Spinal cord (tissue), 10 donors: ENCODE results near the gene TMEM158. TPM values are rescaled to one million over a fixed set of nuclear protein-coding genes. Genes with fewer than 3 reads are reported as not detected.

Source experiments
- DNase-seq, 6 donors: peaks; one replicate each; pipeline versions ENCODE4 v3.0.0 to v3.0.0-alpha.2; 2013 to 2015; ENCODE audit warnings: low spot score in 6 of 6, low read depth in 4 of 6
- H3K27ac ChIP-seq: one replicate; pipeline ENCODE4 v1.5.1; 2013; ENCODE audit warnings: low read depth, low read length, control low read depth
- H3K27me3 ChIP-seq: one replicate; pipeline ENCODE4 v1.6.1; 2013; ENCODE audit warnings: low read length; ENCODE audit not compliant: control insufficient read depth, insufficient read depth
- H3K36me3 ChIP-seq: one replicate; pipeline ENCODE4 v1.6.1; 2013; ENCODE audit warnings: low read length; ENCODE audit not compliant: control insufficient read depth, insufficient read depth
- H3K4me1 ChIP-seq: one replicate; pipeline ENCODE4 v1.6.1; 2013; ENCODE audit warnings: low read length; ENCODE audit not compliant: control insufficient read depth, insufficient read depth
- H3K4me3 ChIP-seq: one replicate; pipeline ENCODE4 v1.5.1; 2013; ENCODE audit warnings: low read depth, low read length, control low read depth
- H3K9me3 ChIP-seq: one replicate; pipeline ENCODE4 v1.6.1; 2013; ENCODE audit warnings: low read length; ENCODE audit not compliant: control insufficient read depth, insufficient read depth
- WGBS: methylation state at CpG from one replicate; pipeline ENCODE4 v1.1.5; 2013; ENCODE audit warnings: missing lambda C conversion rate; ENCODE audit not compliant: insufficient coverage; 5-methylcytosine and 5-hydroxymethylcytosine counted together
- polyA plus RNA-seq, 2 donors: library from polyadenylated mRNA; unstranded; fragments of 120-200 nt; gene quantifications; one replicate each; pipeline ENCODE4 v1.2.1, GENCODE V29; 2013; ENCODE audit not compliant: insufficient read length in 2 of 2
- total RNA-seq, 2 donors: library from RNA; depleted of rRNA in 1 of 2; stranded (reverse); fragments of 120-200 nt in 1 of 2; fragments of >200 nt in 1 of 2; gene quantifications; one replicate each; pipeline versions ENCODE4 v1.2.3 to v1.2.4, GENCODE V29; 2013 to 2014
- donor health status: healthy.

Gene TMEM158
- total and polyA plus RNA-seq, 4 donors: 3.2 to 19.2 (median 11.1) TPM

- 98% methylated on average over 7 of the region's 8 CpGs for WGBS
- no peak overlapping the region for H3K27ac ChIP-seq
- H3K27me3 ChIP-seq: peaks cover 5% of the 10 kb centered on the region
- H3K4me3 ChIP-seq: no peak overlapping the region
- peaks cover 4% of the 10 kb centered on the region for H3K4me1 ChIP-seq
- H3K36me3 ChIP-seq: no peaks in the 10 kb centered on the region
- no peaks in the 10 kb centered on the region for H3K9me3 ChIP-seq
- DNase-seq: no peak
These were observed 6.4 kb downstream of the TMEM158 start for GRCh38 chr3:45219694-45220093.

- Histone ChIP-seq H3K4me1 (peaks cover 2% of the 10 kb centered on the region), H3K27me3 (peaks cover 2% of the 10 kb centered on the region), H3K4me3 (no peak overlapping the region), H3K27ac (no peak overlapping the region), H3K36me3 (no peaks in the 10 kb centered on the region), H3K9me3 (no peaks in the 10 kb centered on the region)
- 73% methylated on average over 7 of the region's 11 CpGs for WGBS
- DNase-seq: no peak
These were observed 7.3 kb downstream of the TMEM158 start for GRCh38 chr3:45218578-45219390.

- Histone ChIP-seq H3K27me3 (no peaks in the 10 kb centered on the region), H3K9me3 (no peaks in the 10 kb centered on the region), H3K27ac (no peak overlapping the region), H3K36me3 (no peaks in the 10 kb centered on the region), H3K4me1 (peaks cover 2% of the 10 kb centered on the region), H3K4me3 (no peak overlapping the region)
- no peak for DNase-seq
- WGBS: 85% methylated on average over 4 of the region's 10 CpGs
These were observed 10.0 kb downstream of the TMEM158 start for GRCh38 chr3:45216021-45216609.

- no peak for DNase-seq
- H3K9me3 ChIP-seq: no peaks in the 10 kb centered on the region
- no peak overlapping the region for H3K27ac ChIP-seq
- WGBS: 67% methylated on average over 4 of the region's 4 CpGs
- no peaks in the 10 kb centered on the region for H3K36me3 ChIP-seq
- no peak overlapping the region for H3K4me3 ChIP-seq
- H3K27me3 ChIP-seq: no peaks in the 10 kb centered on the region
- peaks cover 2% of the 10 kb centered on the region for H3K4me1 ChIP-seq
These were observed 10.6 kb downstream of the TMEM158 start for GRCh38 chr3:45215466-45215865.

GRCh38 chr3:45214061-45214680 is 11.9 kb downstream of the TMEM158 start:
- Histone ChIP-seq H3K4me1 (peaks cover 2% of the 10 kb centered on the region), H3K27me3 (no peaks in the 10 kb centered on the region), H3K36me3 (no peaks in the 10 kb centered on the region), H3K9me3 (no peaks in the 10 kb centered on the region), H3K27ac (no peak overlapping the region), H3K4me3 (no peak overlapping the region)
- DNase-seq: no peak
- WGBS: 75% methylated on average over 10 of the region's 10 CpGs

GRCh38 chr3:45212095-45212468 is 14.0 kb downstream of the TMEM158 start:
- H3K27ac ChIP-seq: no peak overlapping the region
- DNase-seq: no peak
- no peaks in the 10 kb centered on the region for H3K36me3 ChIP-seq
- 80% methylated on average over 8 of the region's 10 CpGs for WGBS
- H3K4me1 ChIP-seq: peaks cover 2% of the 10 kb centered on the region
- no peaks in the 10 kb centered on the region for H3K27me3 ChIP-seq
- no peaks in the 10 kb centered on the region for H3K9me3 ChIP-seq
- no peak overlapping the region for H3K4me3 ChIP-seq

- Histone ChIP-seq H3K27me3 (no peaks in the 10 kb centered on the region), H3K4me3 (no peak overlapping the region), H3K36me3 (no peaks in the 10 kb centered on the region), H3K27ac (no peak overlapping the region), H3K4me1 (peaks cover 2% of the 10 kb centered on the region), H3K9me3 (no peaks in the 10 kb centered on the region)
- DNase-seq: peak in 2 of 6 donors; percentile 32 to 66
- 67% methylated on average over 8 of the region's 11 CpGs for WGBS
These were observed 14.5 kb downstream of the TMEM158 start for GRCh38 chr3:45211466-45212094.

GRCh38 chr3:45210308-45211041 is 15.6 kb downstream of the TMEM158 start:
- Histone ChIP-seq H3K36me3 (no peaks in the 10 kb centered on the region), H3K27ac (no peak overlapping the region), H3K27me3 (no peaks in the 10 kb centered on the region), H3K4me3 (no peak overlapping the region), H3K4me1 (peaks cover under 1% of the 10 kb centered on the region), H3K9me3 (no peaks in the 10 kb centered on the region)
- peak in 2 of 6 donors; percentile 27 to 54 for DNase-seq
- 37% methylated on average over 12 of the region's 14 CpGs for WGBS

GRCh38 chr3:45209526-45209925 is 16.6 kb downstream of the TMEM158 start:
- DNase-seq: no peak
- Histone ChIP-seq H3K36me3 (no peaks in the 10 kb centered on the region), H3K4me1 (no peaks in the 10 kb centered on the region), H3K4me3 (no peak overlapping the region), H3K9me3 (no peaks in the 10 kb centered on the region), H3K27ac (no peak overlapping the region), H3K27me3 (no peaks in the 10 kb centered on the region)
- WGBS: no CpG with 5 or more reads among the region's 3 CpGs
